Adrenal gland (tissue), 12 donors: ENCODE measurements around the gene MYO1B. TPM values are rescaled to one million over a fixed set of nuclear protein-coding genes. Genes with fewer than 3 reads are reported as not detected.

ENCODE experiments used
- DNase-seq, 7 donors: peaks; one replicate each; pipeline ENCODE4 v3.0.0-alpha.2; 2019 to 2020
- H3K27ac ChIP-seq, 5 donors: fragments of 200-600 bp; sonication (generic) in 4 of 5; 1 replicate in 3 of 5; 2 replicates in 2 of 5; pipeline versions ENCODE4 v1.5.1 to v1.8.0; 2016 to 2020; ENCODE audit warnings: mild to moderate bottlenecking in 1 of 5
- H3K27me3 ChIP-seq: fragments of 200-600 bp; 2 replicates; pipeline ENCODE4 v1.8.0; 2021
- H3K36me3 ChIP-seq, 2 donors: fragments of 200-600 bp; replicated peaks in 1 of 2; 1 replicate in 1 of 2; 2 replicates in 1 of 2; pipeline versions ENCODE4 v1.5.1 to v1.8.0; 2018 to 2022
- H3K4me1 ChIP-seq, 2 donors: fragments of 200-600 bp; replicated peaks in 1 of 2; 1 replicate in 1 of 2; 2 replicates in 1 of 2; pipeline versions ENCODE4 v1.5.1 to v1.8.0; 2018 to 2021
- H3K4me3 ChIP-seq, 4 donors: fragments of 200-600 bp; sonication (generic) in 3 of 4; one replicate each; pipeline ENCODE4 v1.5.1; 2016 to 2018
- H3K9me3 ChIP-seq, 3 donors: fragments of 200-600 bp; sonication (generic) in 1 of 3; replicated peaks in 1 of 3; 1 replicate in 2 of 3; 2 replicates in 1 of 3; pipeline versions ENCODE4 v1.5.1 to v1.8.0; 2016 to 2021
- POLR2A ChIP-seq, 2 donors: fragments of 450-650 bp; IDR thresholded peaks; one replicate each; pipeline ENCODE4 v1.6.1; 2017; ENCODE audit warnings: antibody characterized with exemption in 2 of 2, mild to moderate bottlenecking in 2 of 2, moderate library complexity in 1 of 2
- WGBS, 4 donors: extraction: QIAGEN DNeasy Blood & Tissue Kit in 2 of 4; methylation state at CpG; one replicate each; pipeline versions ENCODE4 v1.1.5 to v1.1.7; 2013 to 2017; 5-methylcytosine and 5-hydroxymethylcytosine counted together
- intact Hi-C, 2 donors: fragments of 100-400 bp; cut with DNase I; formaldehyde crosslinking; loops; one replicate each; pipeline versions ENCODE4 v1.14.1 to v1.15.0; 2022 to 2023
- polyA plus RNA-seq, 3 donors: library from polyadenylated mRNA; stranded (reverse); fragments of 200-250 nt in 2 of 3; fragments of 350-450 nt in 1 of 3; fragmentation: Illumina TruSeq in 1 of 3; extraction: RNeasy Lipid Tissue Mini Kit (QIAGEN cat#74804) in 1 of 3; gene quantifications; one replicate each; pipeline ENCODE4 v1.2.3, GENCODE V29; 2013 to 2014
- total RNA-seq, 9 donors: library from RNA; depleted of rRNA in 4 of 9; stranded (reverse); fragments of >200 nt in 4 of 9; fragments of 120-200 nt in 1 of 9; fragmentation: NEBNext Ultra II Directional in 1 of 9; extraction: Animal tissue kit (Norgen Biotek cat#: 25700) in 1 of 9; gene quantifications; one replicate each; pipeline versions ENCODE4 v1.1.0 to v1.2.4, GENCODE V29; 2013 to 2023
- TF ChIP-seq, protein P1 (sequence below), 6 experiments: fragments of 450-650 bp in 4 of 6; fragments of 200-600 bp in 2 of 6; sonication (generic) in 1 of 6; IDR thresholded peaks; 1 replicate in 5 of 6; 2 replicates in 1 of 6; pipeline versions ENCODE4 v1.5.1 to v1.8.0; 2016 to 2021; ENCODE audit warnings: antibody characterized with exemption in 6 of 6, mild to moderate bottlenecking in 2 of 6, moderate library complexity in 1 of 6
- donor health status: healthy with polysubstance abuse.
- donor health status: Bipolar disorder and iron deficiency.
- donor health status: DM: yes; HTN: yes; CAD: no.
- donor health status: DM: no; HTN: no; CAD: no.
- donor health status: DM: no; HTN: no; CAD: no.
- donor health status: DM: yes; HTN: yes; CAD: no.

The MYO1B gene
- total and polyA plus RNA-seq, 12 donors: 6.9 to 24.0 (median 14.0) TPM

DNA sequence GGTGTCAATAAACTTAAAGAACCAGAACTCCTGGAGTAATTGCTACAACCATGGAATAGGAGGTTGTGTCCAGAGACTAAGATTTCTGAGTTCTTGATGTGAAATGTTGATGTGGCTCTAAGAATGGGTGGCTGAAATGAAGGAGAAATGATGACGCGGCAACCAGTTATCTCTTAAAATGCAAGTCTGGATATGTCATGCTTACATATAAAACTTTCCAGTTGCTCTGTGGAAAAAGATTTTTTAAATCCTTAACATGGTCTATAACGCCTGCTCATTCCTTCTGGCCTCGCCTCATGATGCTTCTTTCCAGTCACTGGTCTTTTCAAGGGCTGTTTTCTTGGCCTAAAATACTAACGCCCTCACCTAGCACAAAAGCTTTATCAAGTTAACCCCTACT, 23.5 kb upstream of the MYO1B start:
- H3K27ac ChIP-seq: no peak overlapping the region
- no peak for DNase-seq
- TF ChIP-seq, protein P1, sequence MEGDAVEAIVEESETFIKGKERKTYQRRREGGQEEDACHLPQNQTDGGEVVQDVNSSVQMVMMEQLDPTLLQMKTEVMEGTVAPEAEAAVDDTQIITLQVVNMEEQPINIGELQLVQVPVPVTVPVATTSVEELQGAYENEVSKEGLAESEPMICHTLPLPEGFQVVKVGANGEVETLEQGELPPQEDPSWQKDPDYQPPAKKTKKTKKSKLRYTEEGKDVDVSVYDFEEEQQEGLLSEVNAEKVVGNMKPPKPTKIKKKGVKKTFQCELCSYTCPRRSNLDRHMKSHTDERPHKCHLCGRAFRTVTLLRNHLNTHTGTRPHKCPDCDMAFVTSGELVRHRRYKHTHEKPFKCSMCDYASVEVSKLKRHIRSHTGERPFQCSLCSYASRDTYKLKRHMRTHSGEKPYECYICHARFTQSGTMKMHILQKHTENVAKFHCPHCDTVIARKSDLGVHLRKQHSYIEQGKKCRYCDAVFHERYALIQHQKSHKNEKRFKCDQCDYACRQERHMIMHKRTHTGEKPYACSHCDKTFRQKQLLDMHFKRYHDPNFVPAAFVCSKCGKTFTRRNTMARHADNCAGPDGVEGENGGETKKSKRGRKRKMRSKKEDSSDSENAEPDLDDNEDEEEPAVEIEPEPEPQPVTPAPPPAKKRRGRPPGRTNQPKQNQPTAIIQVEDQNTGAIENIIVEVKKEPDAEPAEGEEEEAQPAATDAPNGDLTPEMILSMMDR (IDR thresholded peaks at IDR 0.05): no peak
- no peak for TF ChIP-seq POLR2A (IDR thresholded peaks at IDR 0.05)
- no peak overlapping the region for H3K4me3 ChIP-seq
- no peaks in the 10 kb centered on the region for H3K9me3 ChIP-seq
- 61 to 87% (median 82%) methylated on average over 5 of the region's 5 CpGs for WGBS, 4 donors
- no peaks in the 10 kb centered on the region for H3K4me1 ChIP-seq
- no peaks in the 10 kb centered on the region for H3K36me3 ChIP-seq
- intact Hi-C loops: no loop called here
- H3K27me3 ChIP-seq: no peaks in the 10 kb centered on the region

DNA sequence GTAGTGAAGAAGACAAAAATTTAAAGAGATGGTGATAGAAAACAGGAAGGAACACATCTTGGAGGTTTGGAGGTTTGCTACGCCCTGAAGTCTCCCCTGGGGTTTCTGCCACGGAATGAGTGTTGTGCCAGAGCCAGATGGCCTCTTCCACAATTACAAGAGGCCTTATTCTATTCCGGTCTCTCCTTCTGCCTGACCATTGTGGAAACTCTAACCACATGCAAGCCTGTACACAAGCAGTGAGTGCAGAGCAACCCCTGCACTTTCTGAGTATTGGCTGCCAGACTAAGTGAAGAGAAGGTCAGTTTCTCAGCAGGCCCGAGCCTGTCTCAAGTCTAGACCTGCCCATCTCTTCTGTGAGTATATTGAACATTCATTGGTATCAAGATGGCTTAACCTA, 22.7 kb upstream of the MYO1B start:
- Histone ChIP-seq H3K9me3 (no peaks in the 10 kb centered on the region), H3K36me3 (no peaks in the 10 kb centered on the region), H3K4me1 (no peaks in the 10 kb centered on the region), H3K4me3 (no peak overlapping the region), H3K27me3 (no peaks in the 10 kb centered on the region), H3K27ac (peak overlapping the region in 3 of 5 donors; percentile 23 to 78 (median 62))
- 62 to 67% (median 64%) methylated on average over 4 of the region's 4 CpGs for WGBS, 4 donors
- TF ChIP-seq, protein P1 (IDR thresholded peaks at IDR 0.05): no peak
- TF ChIP-seq POLR2A (IDR thresholded peaks at IDR 0.05): no peak
- no peak for DNase-seq
- intact Hi-C loops: no loop called here

DNA sequence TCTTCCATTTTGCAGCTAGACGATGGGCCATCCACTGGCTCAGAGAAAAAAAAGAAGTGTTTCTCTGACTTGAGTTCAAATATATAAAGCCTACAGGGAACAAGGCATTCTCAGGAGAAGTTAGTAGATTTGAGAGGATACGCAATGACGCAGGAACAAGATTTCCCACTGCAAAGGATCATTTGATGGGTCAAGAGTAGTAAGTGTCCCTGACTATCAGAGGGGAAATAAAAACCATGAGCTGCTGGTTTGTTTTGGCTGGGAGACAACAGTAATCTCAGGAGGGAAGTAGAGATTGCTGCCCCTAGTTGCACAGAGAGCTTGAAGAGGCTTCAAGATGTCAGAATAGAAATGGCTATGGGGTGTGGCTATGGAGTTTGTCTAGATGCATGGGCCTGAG, 22.3 kb upstream of the MYO1B start:
- Histone ChIP-seq H3K4me3 (no peak overlapping the region), H3K27ac (peak overlapping the region in 2 of 5 donors; percentile 62 to 78), H3K27me3 (no peaks in the 10 kb centered on the region), H3K36me3 (no peaks in the 10 kb centered on the region), H3K4me1 (no peaks in the 10 kb centered on the region), H3K9me3 (no peaks in the 10 kb centered on the region)
- no peak for TF ChIP-seq POLR2A (IDR thresholded peaks at IDR 0.05)
- TF ChIP-seq, protein P1 (IDR thresholded peaks at IDR 0.05): no peak
- WGBS, 4 donors: 78 to 82% (median 81%) methylated on average over 3 of the region's 3 CpGs
- no peak for DNase-seq
- intact Hi-C loops: no loop called here

DNA sequence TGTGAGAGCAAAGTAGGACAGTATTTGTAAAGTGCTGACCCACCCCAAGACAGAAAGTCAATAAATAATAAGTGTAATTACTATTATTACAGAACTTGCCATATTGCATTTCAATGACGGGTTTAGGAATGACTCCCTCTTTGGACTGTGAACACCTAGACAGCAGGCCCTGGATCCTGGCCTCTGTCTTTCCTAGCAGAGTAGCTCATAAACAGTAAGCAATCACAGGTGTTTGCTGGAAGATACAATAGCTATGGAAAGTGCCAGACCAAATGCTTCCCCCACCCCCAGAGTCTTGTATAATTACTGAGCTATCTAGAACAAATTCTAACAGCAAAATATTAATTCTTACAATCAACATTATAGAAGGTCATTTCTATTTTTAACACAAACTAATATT, 20.1 kb upstream of the MYO1B start:
- no peaks in the 10 kb centered on the region for H3K9me3 ChIP-seq
- whole genome bisulfite sequencing, 4 donors: 81 to 100% (median 93%) methylated on average over 1 of the region's 1 CpG
- H3K36me3 ChIP-seq: no peaks in the 10 kb centered on the region
- H3K27ac ChIP-seq: no peak overlapping the region
- no peaks in the 10 kb centered on the region for H3K27me3 ChIP-seq
- no peak for TF ChIP-seq POLR2A (IDR thresholded peaks at IDR 0.05)
- TF ChIP-seq, protein P1 (IDR thresholded peaks at IDR 0.05): no peak
- DNase-seq: no peak
- H3K4me1 ChIP-seq: no peaks in the 10 kb centered on the region
- no peak overlapping the region for H3K4me3 ChIP-seq
- intact Hi-C loops: no loop called here
